NCI-H1694 (cell line): ENCODE measurements around the gene VIT.
"Not testable (repeated sequence)": the region's sequence is repeated elsewhere in the genome, so short reads cannot be mapped to it uniquely, and the experiment has no call there.

ENCODE experiments used
- DNase-seq: peaks from one replicate; lab custom pipeline; 2025; lab: John Stamatoyannopoulos, UW

Gene VIT

DNA sequence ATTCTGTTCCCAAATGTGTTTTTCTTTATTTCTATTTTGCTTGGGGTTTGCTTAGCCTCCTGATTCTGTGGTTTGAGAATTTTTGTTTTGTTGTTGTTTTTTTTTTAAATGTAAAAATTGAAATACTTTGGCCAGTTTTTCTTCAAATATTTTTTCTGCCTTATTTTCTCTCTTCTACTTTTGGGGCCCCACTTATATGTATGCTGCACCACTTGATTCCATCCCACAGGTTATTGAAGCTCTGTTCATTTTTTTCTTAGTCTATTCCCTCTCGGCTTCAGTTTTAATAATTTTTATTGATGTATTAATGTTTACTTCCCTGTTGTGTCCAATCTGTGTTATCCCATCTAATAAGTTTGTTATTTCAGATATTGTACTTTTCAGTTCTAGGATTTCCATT is 17.7 kb upstream of the VIT start:
- DNase-seq: no peak

DNA sequence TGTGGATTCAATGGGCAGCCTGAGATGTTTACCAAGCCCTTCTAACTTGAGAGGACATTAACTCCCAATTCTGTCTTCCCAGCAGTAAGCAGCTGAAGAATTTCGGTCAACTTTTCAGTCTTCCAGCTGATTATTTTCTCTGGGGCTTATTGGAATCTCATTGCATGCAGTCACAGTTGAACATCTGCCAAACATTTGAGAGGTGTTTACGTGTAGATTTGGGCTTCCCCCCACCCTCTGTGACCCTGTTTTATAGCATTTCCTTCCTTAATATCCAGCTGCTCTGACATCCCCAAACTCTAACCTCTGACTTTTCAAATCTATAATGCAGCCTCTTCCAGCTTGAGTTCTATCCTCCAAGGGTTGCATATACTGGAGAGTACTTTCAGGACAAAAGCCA is 16.5 kb upstream of the VIT start:
- DNase-seq: no peak

DNA sequence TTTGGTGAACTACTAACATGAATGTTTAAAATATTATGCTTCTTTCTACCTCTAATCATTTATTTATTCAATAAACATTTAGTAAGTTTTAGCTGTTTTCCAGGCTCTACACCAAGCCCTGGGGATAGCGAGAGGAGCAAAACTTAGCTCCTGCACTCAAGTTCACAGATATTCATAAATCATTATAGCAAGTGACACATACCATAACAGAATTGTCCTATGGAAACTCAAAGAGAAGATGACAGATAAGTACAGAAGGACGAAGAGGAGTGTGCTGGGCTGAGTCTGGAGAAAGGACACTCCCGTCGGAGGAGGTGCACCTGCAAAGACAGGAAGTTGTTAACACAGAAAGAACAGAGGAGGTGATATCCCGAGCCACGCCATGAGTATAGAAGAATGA is 13.9 kb upstream of the VIT start:
- no peak for DNase-seq

DNA sequence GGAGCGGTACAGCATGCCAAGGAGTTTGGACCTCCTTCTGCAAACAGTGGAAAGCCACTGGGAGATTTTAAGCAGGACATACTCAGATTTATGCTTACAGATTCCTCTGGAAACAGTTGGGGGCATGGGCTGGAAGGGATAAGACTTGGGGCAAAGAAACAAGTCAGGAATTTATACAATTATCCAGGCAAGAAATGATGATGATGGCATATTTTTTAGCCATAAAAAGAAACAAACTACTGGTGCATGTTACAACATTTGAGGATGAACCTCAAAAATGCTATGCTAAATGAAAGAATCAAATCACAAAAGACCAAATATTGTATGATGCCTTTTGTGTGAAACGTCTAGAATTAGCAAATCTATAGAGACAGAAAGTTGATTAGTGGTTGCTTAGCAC is 13.5 kb upstream of the VIT start:
- DNase-seq: no peak

DNA sequence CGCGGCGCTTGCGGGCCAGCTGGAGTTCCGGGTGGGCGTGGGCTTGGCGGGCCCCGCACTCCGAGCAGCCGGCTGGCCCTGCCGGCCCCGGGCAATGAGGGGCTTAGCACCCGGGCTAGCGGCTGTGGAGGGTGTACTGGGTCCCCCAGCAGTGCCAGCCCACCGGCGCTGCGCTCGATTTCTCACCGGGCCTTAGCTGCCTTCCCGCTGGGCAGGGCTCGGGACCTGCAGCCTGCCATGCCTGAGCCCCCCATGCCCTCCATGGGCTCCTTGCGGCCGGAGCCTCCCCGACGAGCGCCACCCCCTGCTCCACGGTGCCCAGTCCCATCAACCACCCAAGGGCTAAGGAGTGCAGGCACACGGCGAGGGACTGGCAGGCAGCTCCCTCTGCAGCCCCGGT is 8.2 kb upstream of the VIT start:
- DNase-seq: not testable (repeated sequence)

DNA sequence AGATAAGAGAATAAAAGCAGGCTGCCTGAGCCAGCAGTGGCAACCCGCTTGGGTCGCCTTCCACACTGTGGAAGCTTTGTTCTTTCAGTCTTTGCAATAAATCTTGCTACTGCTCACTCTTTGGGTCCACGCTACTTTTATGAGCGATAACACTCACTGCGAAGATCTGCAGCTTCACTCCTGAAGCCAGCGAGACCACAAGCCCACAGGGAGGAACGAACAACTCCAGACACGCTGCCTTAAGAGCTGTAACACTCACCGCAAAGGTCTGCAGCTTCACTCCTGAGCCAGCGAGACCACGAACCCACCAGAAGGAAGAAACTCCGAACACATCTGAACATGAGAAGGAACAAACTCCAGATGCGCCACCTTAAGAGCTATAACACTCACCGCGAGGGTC is 7.5 kb upstream of the VIT start:
- DNase-seq: not testable (repeated sequence)

DNA sequence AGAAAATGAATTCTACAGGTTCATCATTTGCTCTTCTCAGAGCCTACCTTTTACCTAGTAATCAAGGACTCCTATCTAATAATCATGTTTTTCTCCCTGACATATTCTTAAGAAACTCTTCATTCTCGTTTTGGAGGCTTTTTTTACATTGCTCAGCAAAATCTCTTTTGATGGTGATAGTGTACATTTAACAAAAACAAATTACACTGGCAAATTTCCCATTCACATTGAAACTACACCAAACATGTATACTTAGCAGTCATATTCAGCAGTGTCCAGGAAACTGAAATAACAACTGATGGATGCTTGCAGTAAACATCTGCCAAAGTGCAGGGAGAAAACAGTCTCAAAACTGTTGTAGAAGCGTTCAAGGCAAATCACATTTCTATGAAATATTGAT is 4.4 kb upstream of the VIT start:
- DNase-seq: no peak

DNA sequence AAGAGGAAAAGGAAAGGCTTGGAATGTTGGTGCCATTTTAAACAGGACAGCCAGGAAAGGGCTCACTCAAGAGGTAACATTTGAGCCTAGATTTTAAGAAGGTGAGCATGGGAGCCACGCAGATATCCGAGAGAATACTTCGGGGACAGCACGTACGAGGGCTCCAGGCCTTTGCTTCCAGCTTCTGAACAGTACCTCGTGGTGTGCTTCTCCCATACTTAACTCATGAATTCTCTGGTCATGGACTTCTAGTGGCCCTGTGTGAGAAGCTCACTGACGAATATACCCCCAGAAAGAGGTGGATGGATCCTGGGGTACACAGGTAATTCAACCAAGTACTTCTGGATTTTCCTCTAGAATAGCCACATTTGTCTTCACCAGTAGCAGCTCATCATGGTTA is 2.7 kb upstream of the VIT start:
- no peak for DNase-seq

DNA sequence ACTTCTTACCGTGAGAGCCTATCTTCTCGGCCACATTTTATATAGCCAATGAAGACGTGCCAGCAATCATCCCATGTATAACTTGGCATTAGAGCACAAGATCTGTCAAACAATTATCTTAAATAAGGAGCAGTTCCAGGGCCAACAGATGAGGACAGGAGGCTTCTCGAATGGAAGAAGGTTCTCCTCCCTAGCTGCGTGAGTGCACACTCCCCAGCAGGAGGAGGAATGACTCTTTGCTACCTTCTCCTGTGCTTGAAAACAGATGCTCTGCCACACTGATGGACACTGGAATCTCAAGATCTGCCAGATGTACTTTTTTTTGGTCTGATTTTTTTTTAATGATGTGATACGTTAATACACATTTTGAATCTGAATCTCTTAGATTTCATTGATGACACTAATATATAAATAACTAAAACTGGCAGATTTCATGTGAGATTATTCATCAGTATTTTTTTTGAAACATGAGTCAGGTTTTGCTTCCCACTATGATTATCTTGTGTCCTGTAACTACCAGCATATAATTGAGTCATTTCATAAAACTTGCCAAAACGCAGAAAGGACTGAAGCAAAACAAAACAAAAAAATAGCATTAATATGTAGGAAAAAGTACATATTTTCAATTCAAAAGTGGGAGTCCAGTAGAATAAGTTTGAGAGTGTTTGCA is 626 bp upstream of the VIT start:
- DNase-seq: no peak

DNA sequence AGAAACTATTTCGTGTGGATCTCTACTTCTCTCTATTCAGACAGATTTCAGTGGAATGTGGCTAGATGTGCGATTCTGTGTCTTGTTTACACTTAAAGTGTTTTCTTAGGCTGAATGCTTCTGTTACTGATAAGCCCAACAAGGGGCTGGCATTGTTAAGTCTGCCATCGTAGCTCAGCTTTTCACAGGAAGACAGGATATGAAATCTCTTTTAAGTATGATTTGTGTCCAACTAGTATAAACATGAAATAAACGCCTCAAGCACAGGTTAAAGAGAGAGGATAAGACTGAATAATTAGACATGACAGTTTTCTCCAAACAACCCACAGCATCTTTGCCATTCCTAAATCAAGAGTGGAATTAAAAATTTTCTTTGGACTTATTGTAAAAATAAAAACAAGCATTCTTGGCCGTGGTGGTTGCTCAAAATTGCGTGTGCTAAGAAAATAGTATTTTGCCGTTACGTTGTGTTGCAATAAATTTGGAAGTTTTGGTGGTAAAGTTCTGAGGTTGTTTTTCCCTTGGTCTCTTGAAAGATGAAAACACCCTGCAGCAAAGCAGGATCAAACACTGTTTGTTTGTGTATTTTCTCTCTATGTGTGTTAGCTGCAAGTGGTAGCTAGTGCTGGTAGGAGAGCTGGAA is 1.0 kb downstream of the VIT start:
- DNase-seq: no peak

DNA sequence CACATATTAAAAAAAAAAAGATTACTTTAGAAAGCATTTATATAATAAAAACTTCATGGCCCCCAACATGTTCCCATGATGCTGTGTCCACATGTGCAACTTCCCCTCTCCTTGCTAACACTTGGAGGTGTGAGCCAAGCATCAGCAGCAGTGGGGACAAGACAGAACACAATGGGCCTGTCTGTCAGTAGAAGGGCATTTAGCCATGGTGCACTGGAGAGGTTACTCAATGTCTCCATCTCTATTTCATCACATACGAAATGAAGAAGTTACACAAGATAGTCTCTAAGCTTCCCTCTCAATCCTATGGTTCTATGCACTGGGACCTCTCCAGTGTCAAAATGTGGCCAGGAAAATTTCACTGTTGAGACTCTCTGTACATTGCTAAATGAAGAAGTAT is 2.5 kb downstream of the VIT start:
- no peak for DNase-seq

DNA sequence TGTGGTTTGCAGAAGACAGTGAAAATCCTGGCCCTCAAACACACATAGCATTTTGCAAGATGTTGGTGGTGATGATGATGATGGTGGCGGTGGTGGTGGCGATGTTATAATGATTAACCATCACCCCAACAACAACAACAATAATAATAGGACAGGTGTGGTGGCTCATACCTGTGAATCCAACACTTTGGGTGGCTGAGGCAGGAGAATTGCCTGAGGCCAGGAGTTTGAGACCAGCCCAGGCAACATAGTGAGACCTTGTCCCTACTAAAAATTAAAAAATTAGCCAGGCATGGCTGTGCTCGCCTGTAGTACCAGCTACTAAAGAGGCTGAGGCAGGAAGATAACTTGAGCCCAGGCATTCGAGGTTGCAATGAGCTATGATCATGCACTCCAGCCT is 3.8 kb downstream of the VIT start:
- DNase-seq: no peak

DNA sequence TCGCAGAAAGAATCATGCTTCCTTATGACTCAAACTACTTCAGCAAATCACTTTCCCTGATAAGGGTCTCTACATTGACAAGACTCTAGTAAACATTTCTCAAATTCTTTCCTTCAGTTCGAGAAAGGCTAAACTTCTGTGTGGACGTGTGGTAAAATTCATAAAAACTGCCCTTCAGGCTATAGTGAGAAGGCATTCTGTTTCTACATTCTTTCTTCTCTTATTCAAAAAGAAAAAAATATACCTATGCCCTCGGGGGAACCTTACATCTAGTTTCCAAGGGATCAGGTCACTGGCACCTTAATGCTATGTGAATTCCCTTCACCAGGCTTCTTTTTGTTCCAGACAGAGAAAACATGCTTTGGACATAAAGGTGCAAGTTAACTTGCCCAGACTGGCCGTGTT is 4.9 kb downstream of the VIT start:
- no peak for DNase-seq

DNA sequence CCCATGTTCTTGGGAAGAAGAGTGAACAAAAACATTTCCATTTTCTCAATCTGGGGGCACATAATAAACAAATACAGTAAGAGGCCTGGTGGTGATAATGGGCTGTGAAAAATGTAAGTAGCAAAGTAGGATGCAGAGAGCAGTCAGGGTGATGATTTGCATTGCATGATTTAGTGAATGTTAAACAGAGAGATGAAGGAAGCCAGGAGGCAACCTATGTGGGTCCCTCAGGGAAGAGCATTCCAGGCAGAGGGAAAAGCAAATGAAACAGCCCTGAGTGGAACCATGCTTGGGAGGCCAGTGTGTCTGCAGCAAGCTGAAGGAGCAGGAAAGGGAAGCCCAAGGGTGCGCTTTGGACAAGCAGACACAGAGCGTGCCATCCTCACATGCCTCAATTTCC is 5.4 kb downstream of the VIT start:
- no peak for DNase-seq

DNA sequence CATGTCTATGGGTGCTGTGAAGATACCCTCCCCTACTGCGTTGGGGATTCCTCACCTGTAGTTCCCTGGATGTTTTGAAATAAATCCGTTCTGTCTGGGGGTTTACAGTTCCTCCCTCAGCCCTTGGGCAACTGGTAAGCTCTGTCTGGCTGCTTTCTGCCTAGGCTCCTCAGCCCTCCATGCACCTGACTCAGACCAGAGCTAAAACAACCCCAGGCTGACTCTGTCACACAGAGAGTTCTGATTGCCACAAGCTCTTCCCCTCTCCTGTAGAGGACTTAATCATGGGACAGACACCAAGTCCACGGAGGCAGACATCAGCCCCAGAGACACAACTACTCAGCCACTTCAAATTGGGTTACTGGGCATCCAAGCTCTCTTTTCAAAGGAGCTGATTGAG is 6.3 kb downstream of the VIT start:
- no peak for DNase-seq

DNA sequence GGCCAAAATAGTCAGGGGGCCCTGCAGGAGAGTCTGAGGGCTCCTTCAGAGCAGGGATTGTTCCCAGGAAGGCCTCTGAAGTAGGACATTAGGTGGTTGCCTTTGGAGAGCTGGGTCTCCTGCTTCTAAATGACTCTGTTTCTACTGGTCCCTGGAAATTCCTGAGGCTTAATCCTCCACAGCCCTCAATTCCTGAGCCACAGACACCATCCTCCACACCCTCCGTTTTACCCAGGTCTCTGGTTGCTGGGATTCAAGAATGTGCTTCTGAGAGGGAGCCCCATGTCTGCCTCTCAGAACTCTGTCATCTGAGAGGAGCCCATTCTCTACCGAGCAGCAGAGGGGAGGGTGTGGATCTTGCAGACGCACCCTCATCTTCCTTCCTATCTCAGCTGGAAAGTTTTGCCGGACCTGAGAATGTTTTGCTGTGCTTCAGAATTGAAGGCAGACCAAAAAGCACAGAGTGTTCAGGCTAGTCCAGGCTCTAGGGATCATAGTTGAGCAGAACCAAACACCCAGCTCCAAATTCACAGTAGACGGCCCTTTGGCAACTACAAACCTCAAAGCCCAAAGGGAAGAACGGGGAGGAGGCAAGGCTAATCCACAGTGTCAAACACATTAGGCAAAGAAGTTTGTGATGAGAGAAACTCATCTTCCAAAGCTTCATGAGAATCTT is 8.1 kb downstream of the VIT start:
- no peak for DNase-seq

DNA sequence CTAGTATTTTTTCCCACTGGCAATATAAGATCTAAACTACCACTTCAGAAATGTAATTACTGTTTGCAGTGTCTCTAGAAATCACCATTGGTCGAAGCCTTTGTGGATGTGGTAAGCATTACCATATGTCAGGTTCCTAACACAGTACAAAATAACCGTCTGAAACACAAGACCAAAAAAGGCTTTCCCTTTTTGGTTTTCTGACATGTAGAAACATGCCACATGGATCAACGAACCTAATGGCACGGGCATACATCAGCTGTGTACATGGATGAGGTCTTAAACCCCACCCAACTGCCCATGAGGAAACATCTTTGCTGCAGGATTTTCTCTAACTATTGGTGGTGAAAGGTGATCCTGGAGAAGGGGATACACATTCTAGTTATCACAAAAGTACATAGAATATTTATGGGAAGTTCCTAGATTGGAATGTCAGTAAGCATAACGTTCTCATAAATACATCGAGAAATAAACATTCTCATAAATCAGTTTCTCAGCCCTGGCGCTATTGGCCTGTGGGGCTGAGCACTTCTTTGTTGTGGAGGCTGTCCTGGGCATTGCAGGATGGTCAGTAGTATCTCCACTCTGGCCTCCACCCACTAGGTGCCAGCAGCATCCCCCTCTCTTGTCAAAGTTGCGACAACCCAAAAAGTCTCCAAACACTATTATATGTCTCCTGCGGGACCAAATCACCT is 9.0 kb downstream of the VIT start:
- no peak for DNase-seq

DNA sequence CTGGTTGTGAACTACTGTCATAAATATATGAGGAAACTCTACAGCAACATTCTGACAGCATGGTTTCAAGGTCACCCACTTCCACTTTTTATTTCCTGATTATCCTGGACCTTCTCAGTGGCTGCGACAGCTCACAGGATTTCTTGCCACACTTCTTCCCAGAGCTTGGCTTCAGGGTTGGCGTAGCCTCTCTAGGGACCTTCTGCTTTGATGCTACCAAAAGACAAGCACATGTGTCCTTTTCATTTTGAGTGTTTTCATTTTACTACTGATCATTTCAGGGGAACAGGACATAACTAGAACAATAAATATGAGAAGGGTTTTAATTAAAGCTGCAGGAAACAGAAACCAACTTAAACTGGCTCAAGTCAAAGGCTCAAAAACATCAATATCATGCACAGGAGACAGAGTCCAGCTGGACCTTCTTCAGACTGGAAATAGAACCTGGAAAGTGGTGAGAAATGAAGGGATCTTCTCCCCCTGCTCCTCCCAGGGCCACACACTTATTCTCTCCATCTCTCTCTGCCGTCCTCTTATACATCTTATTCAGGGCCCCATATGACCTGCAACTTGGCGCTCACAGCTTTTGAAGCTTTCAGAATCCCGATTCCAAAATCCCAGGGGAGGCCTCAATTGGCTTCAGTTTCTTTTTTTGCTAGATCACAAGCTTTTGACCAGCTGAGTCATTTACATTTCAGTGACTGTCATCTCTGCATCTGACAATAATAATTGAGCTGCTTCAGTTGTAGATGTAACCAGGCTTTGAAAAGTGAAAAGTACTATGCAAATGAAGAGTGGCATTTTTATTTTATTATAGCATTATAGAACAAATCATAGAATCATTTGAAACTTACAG is 9.7 kb downstream of the VIT start:
- DNase-seq: no peak

DNA sequence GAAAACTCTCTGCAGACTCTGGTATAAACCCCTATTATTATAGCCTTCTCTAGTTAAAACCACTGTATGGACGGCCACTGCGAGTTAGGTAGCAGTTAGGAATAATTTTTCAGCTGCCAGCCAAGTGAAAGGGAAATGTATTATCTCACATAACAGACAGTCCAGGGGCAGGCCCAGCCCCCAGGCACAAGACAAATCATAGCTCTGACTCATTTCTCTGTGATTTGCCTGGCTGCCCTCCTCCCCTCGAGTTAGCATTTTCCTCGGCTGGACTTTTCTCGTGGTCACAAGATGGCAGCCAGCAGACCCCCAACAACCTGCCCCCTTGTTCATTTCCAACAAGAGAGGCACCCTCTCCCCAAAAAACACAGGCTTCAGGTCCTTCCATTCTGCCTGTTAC is 10.5 kb downstream of the VIT start:
- no peak for DNase-seq

DNA sequence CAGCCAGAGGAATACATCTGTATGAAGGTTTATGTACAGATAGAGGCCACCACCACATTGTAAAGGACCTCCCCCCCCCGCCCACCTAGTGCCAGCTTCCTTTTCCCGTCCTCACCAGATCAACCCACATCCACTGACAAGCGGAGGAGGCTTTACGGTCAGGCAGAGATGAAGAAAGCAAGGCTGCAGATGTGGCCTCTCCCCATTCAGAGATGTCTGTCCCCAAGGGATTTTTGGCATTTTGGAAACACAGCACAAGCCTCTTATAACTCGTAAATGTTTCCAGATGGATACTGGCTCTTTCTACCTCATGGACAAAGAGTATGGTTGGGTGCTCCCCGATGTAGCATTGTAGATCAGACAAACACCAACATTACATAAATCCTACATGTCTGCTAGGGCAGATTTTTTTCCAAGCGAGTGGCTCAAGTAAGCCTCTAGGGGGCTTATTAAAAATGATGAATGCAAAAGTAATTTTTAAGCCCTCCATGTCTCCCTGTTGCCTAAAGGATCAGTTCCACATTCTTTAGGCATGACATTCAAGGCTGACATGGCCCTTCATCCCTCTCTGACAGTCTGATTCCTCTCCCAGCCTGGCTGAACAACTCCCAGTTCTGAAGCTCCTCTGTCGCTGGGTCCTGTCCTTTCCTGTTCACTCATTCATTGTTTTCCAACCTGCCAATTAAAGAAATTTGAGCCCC is 11.7 kb downstream of the VIT start:
- DNase-seq: no peak

DNA sequence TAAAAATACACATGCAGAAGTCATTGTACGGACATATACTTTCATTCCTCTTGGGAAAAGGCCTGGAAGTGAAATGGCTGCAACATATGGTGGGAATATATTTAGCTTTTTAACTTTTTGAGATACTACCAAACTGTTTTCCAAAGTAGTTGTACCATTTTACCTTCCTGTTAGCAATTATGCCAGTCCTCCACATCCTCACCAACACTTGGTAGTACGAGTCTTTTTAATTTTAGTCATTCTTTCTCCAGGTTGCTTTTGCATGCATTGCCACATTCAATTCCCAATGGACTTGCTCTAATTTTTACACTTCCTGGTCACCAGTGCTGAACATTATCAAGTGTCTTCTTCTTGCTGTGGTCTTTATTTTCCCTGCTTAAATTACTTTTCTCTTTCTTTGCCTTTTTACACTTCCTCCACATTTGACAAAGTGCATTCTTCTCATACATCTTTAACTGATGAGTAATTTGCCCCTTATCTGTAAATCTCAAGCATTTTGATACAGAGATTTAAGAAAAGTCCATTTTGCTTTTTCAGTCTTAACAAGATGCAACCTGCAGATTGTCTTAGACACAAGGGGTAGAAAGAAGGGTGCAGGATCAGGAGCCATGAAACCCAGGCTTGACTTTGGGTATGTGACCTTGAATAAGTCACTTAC is 14.5 kb downstream of the VIT start:
- no peak for DNase-seq
